ENCODE results near the gene MPRIP.

MPRIP gene

DNA sequence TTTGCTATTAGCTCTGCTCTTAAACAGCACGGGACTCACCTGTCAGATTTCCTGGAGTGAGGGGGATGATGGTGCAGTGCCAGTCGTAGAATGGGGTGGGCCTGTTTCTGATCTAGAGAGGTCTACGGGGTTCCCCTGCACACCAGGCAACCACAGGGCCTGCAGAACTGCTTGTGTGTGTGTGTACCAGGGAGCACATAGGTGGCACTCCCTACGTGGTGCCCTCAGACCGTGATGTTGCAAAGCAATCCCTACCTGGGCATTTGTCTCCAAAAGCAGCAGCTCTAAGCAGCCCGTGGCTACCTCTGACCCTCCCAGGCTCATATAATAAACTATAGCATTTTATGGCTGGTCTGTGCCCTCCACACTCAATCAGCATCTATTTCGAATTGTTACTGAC, 38.5 kb downstream of the MPRIP start:
- TF ChIP-seq, protein P1, sequence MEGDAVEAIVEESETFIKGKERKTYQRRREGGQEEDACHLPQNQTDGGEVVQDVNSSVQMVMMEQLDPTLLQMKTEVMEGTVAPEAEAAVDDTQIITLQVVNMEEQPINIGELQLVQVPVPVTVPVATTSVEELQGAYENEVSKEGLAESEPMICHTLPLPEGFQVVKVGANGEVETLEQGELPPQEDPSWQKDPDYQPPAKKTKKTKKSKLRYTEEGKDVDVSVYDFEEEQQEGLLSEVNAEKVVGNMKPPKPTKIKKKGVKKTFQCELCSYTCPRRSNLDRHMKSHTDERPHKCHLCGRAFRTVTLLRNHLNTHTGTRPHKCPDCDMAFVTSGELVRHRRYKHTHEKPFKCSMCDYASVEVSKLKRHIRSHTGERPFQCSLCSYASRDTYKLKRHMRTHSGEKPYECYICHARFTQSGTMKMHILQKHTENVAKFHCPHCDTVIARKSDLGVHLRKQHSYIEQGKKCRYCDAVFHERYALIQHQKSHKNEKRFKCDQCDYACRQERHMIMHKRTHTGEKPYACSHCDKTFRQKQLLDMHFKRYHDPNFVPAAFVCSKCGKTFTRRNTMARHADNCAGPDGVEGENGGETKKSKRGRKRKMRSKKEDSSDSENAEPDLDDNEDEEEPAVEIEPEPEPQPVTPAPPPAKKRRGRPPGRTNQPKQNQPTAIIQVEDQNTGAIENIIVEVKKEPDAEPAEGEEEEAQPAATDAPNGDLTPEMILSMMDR (IDR thresholded peaks at IDR 0.05; ENCODE audit: low read depth, low read length): no peak
- DNase-seq (ENCODE audit: low read depth in 2 of 2): no peak
- no peak overlapping the region for H3K4me3 ChIP-seq (replicated peaks in 1 of 2; ENCODE audit: low read depth in 2 of 2, low read length in 2 of 2)

DNA sequence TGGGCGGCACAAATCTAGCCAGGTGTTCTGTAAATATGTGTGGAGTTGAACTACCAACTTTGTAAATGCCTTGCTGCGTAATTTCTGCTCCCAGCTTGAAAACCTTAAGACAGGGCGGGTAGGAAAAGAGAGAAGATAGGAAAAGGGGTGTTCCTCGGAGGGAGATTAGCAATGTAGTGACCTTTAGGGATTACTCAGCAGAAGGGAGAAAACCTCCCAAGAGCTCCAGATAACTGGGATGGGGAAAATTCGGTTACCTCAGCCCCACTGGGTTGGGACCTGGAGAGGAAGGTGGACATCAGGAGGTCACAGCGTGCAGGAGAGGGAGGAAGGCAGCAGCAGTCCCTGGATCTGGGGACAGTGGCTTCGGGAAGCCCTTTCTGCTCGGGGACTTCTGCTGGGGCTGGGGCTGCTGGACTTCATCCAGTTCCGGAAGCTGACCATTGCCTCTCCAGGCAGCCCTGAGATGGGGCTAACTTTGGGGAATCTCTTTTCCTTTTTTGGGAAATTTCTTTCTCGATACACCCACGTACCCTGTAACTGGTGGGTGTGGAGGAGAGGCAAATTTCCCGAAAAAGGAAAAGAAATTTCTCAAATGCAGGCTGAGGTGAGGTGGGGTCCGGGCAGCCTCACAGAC, 39.2 kb downstream of the MPRIP start:
- no peak for DNase-seq (ENCODE audit: low read depth in 2 of 2)
- TF ChIP-seq, protein P1 (IDR thresholded peaks at IDR 0.05; ENCODE audit: low read depth, low read length): no peak
- no peak overlapping the region for H3K4me3 ChIP-seq (replicated peaks in 1 of 2; ENCODE audit: low read depth in 2 of 2, low read length in 2 of 2)

DNA sequence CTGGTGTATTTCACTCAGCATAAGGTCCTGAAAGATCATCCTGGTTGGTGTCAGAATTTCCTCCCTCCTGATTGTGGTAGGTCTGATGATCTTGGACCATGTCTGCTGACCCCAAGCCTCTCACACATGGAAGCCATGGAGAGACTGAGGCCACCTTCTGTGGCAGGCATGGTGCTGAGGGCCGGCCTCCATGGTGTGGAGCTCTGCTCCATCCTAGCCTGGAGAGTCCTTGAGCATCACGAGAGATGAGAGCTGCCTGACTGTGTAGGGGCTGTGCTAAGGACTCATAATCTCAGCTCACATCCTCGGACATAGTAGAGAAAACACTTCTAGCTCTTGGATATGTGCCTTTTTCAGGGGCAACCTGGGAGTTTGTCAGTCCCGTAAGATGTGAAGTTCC, 40.6 kb downstream of the MPRIP start:
- DNase-seq (ENCODE audit: low read depth in 2 of 2): no peak
- no peak overlapping the region for H3K4me3 ChIP-seq (replicated peaks in 1 of 2; ENCODE audit: low read depth in 2 of 2, low read length in 2 of 2)
- TF ChIP-seq, protein P1 (IDR thresholded peaks at IDR 0.05; ENCODE audit: low read depth, low read length): no peak

DNA sequence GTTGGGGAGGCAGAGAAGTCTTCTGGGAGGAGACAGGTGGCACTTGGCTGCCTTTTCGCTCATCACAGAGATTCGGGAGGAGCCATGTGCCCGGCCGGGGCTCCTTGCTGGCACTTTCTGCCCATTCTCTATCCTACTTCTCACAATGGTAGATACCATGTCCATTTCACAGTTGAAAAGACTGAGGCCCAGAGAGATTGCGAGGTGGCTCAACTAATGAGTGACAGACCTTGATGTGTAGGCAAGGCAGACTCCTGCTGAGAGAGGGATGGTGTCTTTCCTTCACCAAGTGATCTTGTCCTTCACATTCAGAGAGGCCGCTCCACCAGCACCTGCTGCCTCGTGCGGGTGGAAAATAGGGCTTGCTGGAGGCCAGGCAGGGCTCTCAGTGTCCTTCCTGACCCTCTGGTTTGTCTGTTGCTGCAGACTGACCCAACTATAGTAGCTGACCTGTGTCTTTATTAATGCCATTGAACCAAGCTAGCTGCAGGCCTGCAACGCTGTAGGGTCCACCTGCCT, 42.1 kb downstream of the MPRIP start:
- no peak for DNase-seq (ENCODE audit: low read depth in 2 of 2)
- no peak overlapping the region for H3K4me3 ChIP-seq (replicated peaks in 1 of 2; ENCODE audit: low read depth in 2 of 2, low read length in 2 of 2)
- TF ChIP-seq, protein P1 (IDR thresholded peaks at IDR 0.05; ENCODE audit: low read depth, low read length): no peak

DNA sequence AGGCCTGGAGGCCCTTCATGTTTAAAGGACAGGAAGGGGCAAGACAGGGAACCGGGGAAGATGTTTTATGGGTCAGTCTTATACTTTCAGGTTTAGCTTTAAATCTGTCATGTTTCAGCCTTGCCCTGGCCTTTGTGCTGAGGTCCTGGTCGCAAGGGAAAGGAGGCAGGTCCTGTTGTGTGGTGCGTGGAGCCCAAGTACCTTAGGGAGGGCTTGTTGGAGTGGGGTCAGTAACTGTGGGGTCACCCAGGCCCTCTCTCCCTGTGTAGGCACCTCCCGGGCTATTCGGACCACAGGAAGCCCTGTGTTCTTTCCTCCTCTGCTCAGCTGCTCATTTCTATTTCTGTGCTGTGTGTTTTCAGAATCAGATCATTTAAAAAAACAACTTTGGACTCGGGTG, 42.7 kb downstream of the MPRIP start:
- DNase-seq (ENCODE audit: low read depth in 2 of 2): no peak
- TF ChIP-seq, protein P1 (IDR thresholded peaks at IDR 0.05; ENCODE audit: low read depth, low read length): no peak
- no peak overlapping the region for H3K4me3 ChIP-seq (replicated peaks in 1 of 2; ENCODE audit: low read depth in 2 of 2, low read length in 2 of 2)

DNA sequence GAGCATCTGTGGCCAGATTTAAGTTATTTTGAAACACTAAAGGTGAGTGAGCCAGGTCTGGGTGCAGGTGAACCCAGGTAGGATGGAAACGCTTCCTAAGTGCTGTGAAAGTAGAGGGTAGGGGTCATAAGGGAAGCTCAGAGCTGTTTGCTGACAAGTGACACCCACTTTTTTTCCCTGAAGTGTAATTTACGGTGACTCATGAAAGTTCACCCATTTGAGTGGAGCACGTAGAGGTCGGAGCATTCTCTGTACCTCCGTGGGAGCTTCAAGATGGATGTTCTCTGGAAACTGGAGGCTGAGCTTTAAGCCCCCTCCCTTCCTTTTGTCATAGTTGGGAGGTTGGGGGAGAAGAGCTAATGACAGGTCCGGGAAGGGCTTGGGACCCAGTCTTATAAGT, 44.3 kb downstream of the MPRIP start:
- TF ChIP-seq, protein P1 (IDR thresholded peaks at IDR 0.05; ENCODE audit: low read depth, low read length): no peak
- no peak overlapping the region for H3K4me3 ChIP-seq (replicated peaks in 1 of 2; ENCODE audit: low read depth in 2 of 2, low read length in 2 of 2)
- DNase-seq (ENCODE audit: low read depth in 2 of 2): no peak

All from cardiac fibroblast (primary cell).